NCI-H2196 treated with DMSO at 0.1 percent for 48 hours (cell line): ENCODE measurements around the gene AVEN.
"Not testable (repeated sequence)": the region's sequence is repeated elsewhere in the genome, so short reads cannot be mapped to it uniquely, and the experiment has no call there.

ENCODE experiments used
- DNase-seq: peaks from one replicate; lab custom pipeline; 2025; ENCODE audit not compliant: unreplicated experiment; lab: John Stamatoyannopoulos, UW

Gene AVEN

GRCh38 chr15:33857726-33858125 lies 181.3 kb downstream of the AVEN start:
- no peak for DNase-seq

- no peak for DNase-seq
These were observed 186.4 kb downstream of the AVEN start for GRCh38 chr15:33852570-33852969.

GRCh38 chr15:33852094-33852493 lies 186.9 kb downstream of the AVEN start:
- DNase-seq, result no peak

- no peak for DNase-seq
These were observed 187.9 kb downstream of the AVEN start for GRCh38 chr15:33851079-33851478.

GRCh38 chr15:33848011-33848410 lies 191.0 kb downstream of the AVEN start:
- no peak for DNase-seq

- no peak for DNase-seq
These were observed 192.1 kb downstream of the AVEN start for GRCh38 chr15:33846862-33847261.

GRCh38 chr15:33846142-33846541 lies 192.9 kb downstream of the AVEN start:
- no peak for DNase-seq

GRCh38 chr15:33844597-33844996 lies 194.4 kb downstream of the AVEN start:
- DNase-seq, result no peak

GRCh38 chr15:33844186-33844585 lies 194.8 kb downstream of the AVEN start:
- DNase-seq, result no peak

- no peak for DNase-seq
These were observed 198.4 kb downstream of the AVEN start for GRCh38 chr15:33840615-33841014.

GRCh38 chr15:33839540-33839939 lies 199.5 kb downstream of the AVEN start:
- DNase-seq, result no peak

GRCh38 chr15:33837294-33837693 lies 201.7 kb downstream of the AVEN start:
- no peak for DNase-seq

- DNase-seq, result no peak
These were observed 203.9 kb downstream of the AVEN start for GRCh38 chr15:33834892-33835743.

- DNase-seq, result no peak
These were observed 207.4 kb downstream of the AVEN start for GRCh38 chr15:33831646-33832045.

- DNase-seq, result no peak
These were observed 208.7 kb downstream of the AVEN start for GRCh38 chr15:33830351-33830750.

GRCh38 chr15:33826201-33826600 lies 212.8 kb downstream of the AVEN start:
- DNase-seq, result no peak

GRCh38 chr15:33825453-33825852 lies 213.6 kb downstream of the AVEN start:
- DNase-seq, result no peak

- DNase-seq, result no peak
These were observed 215.9 kb downstream of the AVEN start for GRCh38 chr15:33823119-33823518.

- DNase-seq, result no peak
These were observed 216.5 kb downstream of the AVEN start for GRCh38 chr15:33822479-33822878.

GRCh38 chr15:33819499-33819898 lies 219.5 kb downstream of the AVEN start:
- DNase-seq, result not testable (repeated sequence)
